ENCODE measurements around the gene GSS.

GRCh38 chr20:35000311-35000921 lies 44.8 kb upstream of the GSS start:
- TF ChIP-seq CTCF (IDR thresholded peaks at IDR 0.05) (no peak), POLR2A (IDR thresholded peaks at IDR 0.05) (no peak)

Measured in heart left ventricle (tissue), 13 donors.